A549 (cell line): ENCODE results near the gene NID2. TPM values are rescaled to one million over a fixed set of nuclear protein-coding genes. Genes with fewer than 3 reads are reported as not detected.

Experiments
- ATAC-seq, 2 experiments: fragments of 200-7000 bp in 1 of 2; fragments of >200 bp in 1 of 2; cut with Nextera tagmentation in 1 of 2; cut with Tn5 transposase in 1 of 2; 3 replicates each; pipeline versions ENCODE4 v1.8.0 to v1.9.1; 2018 to 2020; ENCODE audit warnings: mild to moderate bottlenecking in 1 of 2, moderate library complexity in 1 of 2
- CTCF ChIA-PET: fragments of 300-600 bp; sonication (Branson Sonifier 250); formaldehyde crosslinking; extraction: SDS; loops from one replicate; lab custom pipeline; 2021; ENCODE audit warnings: antibody characterized with exemption, inconsistent platforms; lab: Yijun Ruan, JAX
- POLR2A ChIA-PET: fragments of 350-600 bp; formaldehyde crosslinking; extraction: SDS; loops from one replicate; lab custom pipeline; 2021; ENCODE audit warnings: antibody characterized with exemption, inconsistent platforms; lab: Yijun Ruan, JAX
- DNase-seq, 2 experiments: peaks; one replicate each; pipeline versions ENCODE4 v3.0.0 to v3.0.0-alpha.2; 2011 to 2016; ENCODE audit warnings: low read depth in 1 of 2, low spot score in 1 of 2
- FAIRE-seq: peaks from 2 replicates; lab custom pipeline; 2011; peaks lifted over from hg19 to GRCh38; lab: Jason Lieb, UNC
- H3K27ac ChIP-seq, 2 experiments: fragments of >200 bp; sonication (Bioruptor Twin); formaldehyde crosslinking; 3 replicates each; pipeline ENCODE4 v1.5.1; 2016 to 2017
- H3K4me1 ChIP-seq: fragments of >200 bp; sonication (Bioruptor Twin); formaldehyde crosslinking; 3 replicates; pipeline ENCODE4 v1.6.1; 2016
- H3K4me2 ChIP-seq: fragments of >200 bp; sonication (Bioruptor Twin); formaldehyde crosslinking; 3 replicates; pipeline ENCODE4 v1.6.1; 2016
- H3K4me3 ChIP-seq: fragments of >200 bp; sonication (Bioruptor Twin); formaldehyde crosslinking; 3 replicates; pipeline ENCODE4 v1.5.1; 2016
- H3K9me3 ChIP-seq: fragments of >200 bp; sonication (Bioruptor Twin); formaldehyde crosslinking; 3 replicates; pipeline ENCODE4 v1.6.1; 2016
- BHLHE40 ChIP-seq: IDR thresholded peaks from 2 replicates; pipeline ENCODE4 v1.6.1; 2012; ENCODE audit warnings: low read depth, low read length, inconsistent platforms
- CEBPB ChIP-seq, 2 experiments: fragments of >200 bp in 1 of 2; sonication (Bioruptor Twin) in 1 of 2; formaldehyde crosslinking in 1 of 2; IDR thresholded peaks; 2 replicates each; pipeline ENCODE4 v1.6.1; 2012 to 2016
- EP300 ChIP-seq, 2 experiments: fragments of >200 bp; sonication (Bioruptor Twin); formaldehyde crosslinking; IDR thresholded peaks; 2 replicates in 1 of 2; 3 replicates in 1 of 2; pipeline ENCODE4 v1.6.1; 2016 to 2017
- ESRRA ChIP-seq: fragments of 150-350 bp; IDR thresholded peaks from 2 replicates; pipeline ENCODE4 v1.6.1; 2014; ENCODE audit warnings: mild to moderate bottlenecking, low read length, borderline replicate concordance
- FOXS1 ChIP-seq: fragments of 250-450 bp; sonication (Bioruptor Pico); IDR thresholded peaks from 2 replicates; pipeline ENCODE4 v1.5.0; 2020; ENCODE audit warnings: mild to moderate bottlenecking, moderate library complexity
- GATA3 ChIP-seq: IDR thresholded peaks from 2 replicates; pipeline ENCODE4 v1.6.1; 2012; ENCODE audit warnings: borderline replicate concordance
- HEYL ChIP-seq: fragments of 250-450 bp; sonication (Bioruptor Pico); IDR thresholded peaks from 2 replicates; pipeline ENCODE4 v1.8.0; 2021; ENCODE audit warnings: mild to moderate bottlenecking, moderate library complexity
- HOXB13 ChIP-seq: fragments of 250-450 bp; sonication (Bioruptor Pico); IDR thresholded peaks from 2 replicates; pipeline ENCODE4 v1.5.0; 2020; ENCODE audit warnings: low read depth, mild to moderate bottlenecking, moderate library complexity
- JUNB ChIP-seq: fragments of >200 bp; sonication (Bioruptor Twin); formaldehyde crosslinking; IDR thresholded peaks from 2 replicates; pipeline ENCODE4 v1.6.1; 2016
- KDM5A ChIP-seq: fragments of 200-600 bp; sonication (generic); IDR thresholded peaks from 2 replicates; pipeline ENCODE4 v1.6.1; 2016; ENCODE audit warnings: antibody characterized with exemption, mild to moderate bottlenecking
- MAZ ChIP-seq: fragments of 150-350 bp; IDR thresholded peaks from 2 replicates; pipeline ENCODE4 v1.6.1; 2014; ENCODE audit warnings: antibody characterized with exemption, low read depth, low read length, borderline replicate concordance
- NFE2L2 ChIP-seq: fragments of 150-350 bp; conservative IDR thresholded peaks from 2 replicates; pipeline ENCODE4 v1.6.1; 2014; ENCODE audit warnings: low read length
- NPAS2 ChIP-seq: fragments of 250-450 bp; sonication (Bioruptor Pico); IDR thresholded peaks from 2 replicates; pipeline ENCODE4 v1.8.0; 2022; ENCODE audit warnings: mild to moderate bottlenecking, moderate library complexity, borderline replicate concordance
- POLR2A ChIP-seq: IDR thresholded peaks from 2 replicates; pipeline ENCODE4 v1.6.1; 2012; ENCODE audit warnings: mild to moderate bottlenecking, low read length
- POLR2AphosphoS2 ChIP-seq: conservative IDR thresholded peaks from 2 replicates; pipeline ENCODE4 v1.6.1; 2012; ENCODE audit warnings: low read length, improper control_type of control experiment, inconsistent platforms
- RFX5 ChIP-seq: fragments of 450-650 bp; IDR thresholded peaks from 2 replicates; pipeline ENCODE4 v1.7.1; 2014; ENCODE audit warnings: antibody characterized with exemption, mild to moderate bottlenecking, moderate library complexity
- RNF2 ChIP-seq: fragments of 200-600 bp; sonication (generic); IDR thresholded peaks from 2 replicates; pipeline ENCODE4 v1.6.1; 2016; ENCODE audit warnings: low read depth, mild to moderate bottlenecking, antibody characterized with exemption, moderate library complexity, borderline replicate concordance
- SMC3 ChIP-seq: fragments of >200 bp; sonication (Bioruptor Twin); formaldehyde crosslinking; IDR thresholded peaks from 3 replicates; pipeline ENCODE4 v1.6.1; 2018; ENCODE audit warnings: inconsistent platforms
- ZSCAN20 ChIP-seq: fragments of 250-450 bp; sonication (Bioruptor Pico); IDR thresholded peaks from 2 replicates; pipeline ENCODE4 v1.8.0; 2022; ENCODE audit warnings: mild to moderate bottlenecking, moderate library complexity
- WGBS: methylation state at CpG from one replicate; pipeline ENCODE4 v1.1.6; 2017; ENCODE audit errors: missing lambda C conversion rate; 5-methylcytosine and 5-hydroxymethylcytosine counted together
- polyA plus RNA-seq, 4 experiments: library from polyadenylated mRNA; depleted of rRNA in 3 of 4; stranded (reverse); fragments of >200 nt; fragmentation: RNase III in 1 of 4; extraction: RNeasy Plus Mini Kit Qiagen cat#74134 plus additional on column Dnase treatment in 1 of 4; gene quantifications; 2 replicates in 3 of 4; 3 replicates in 1 of 4; pipeline ENCODE4 v1.2.3, GENCODE V29; 2011 to 2017
- TF ChIP-seq, protein P1 (sequence below): fragments of >200 bp; sonication (Bioruptor Twin); formaldehyde crosslinking; IDR thresholded peaks from 3 replicates; pipeline ENCODE4 v1.6.1; 2016
- TF ChIP-seq, protein P2 (sequence below): fragments of 250-450 bp; sonication (Bioruptor Pico); IDR thresholded peaks from 2 replicates; pipeline ENCODE4 v1.5.0; 2020; ENCODE audit warnings: low read depth, mild to moderate bottlenecking, moderate library complexity

NID2 gene
- polyA plus RNA-seq, 2 of the 4 experiments (the other 2 are of a cell fraction): 7.3 to 20.6 TPM

DNA sequence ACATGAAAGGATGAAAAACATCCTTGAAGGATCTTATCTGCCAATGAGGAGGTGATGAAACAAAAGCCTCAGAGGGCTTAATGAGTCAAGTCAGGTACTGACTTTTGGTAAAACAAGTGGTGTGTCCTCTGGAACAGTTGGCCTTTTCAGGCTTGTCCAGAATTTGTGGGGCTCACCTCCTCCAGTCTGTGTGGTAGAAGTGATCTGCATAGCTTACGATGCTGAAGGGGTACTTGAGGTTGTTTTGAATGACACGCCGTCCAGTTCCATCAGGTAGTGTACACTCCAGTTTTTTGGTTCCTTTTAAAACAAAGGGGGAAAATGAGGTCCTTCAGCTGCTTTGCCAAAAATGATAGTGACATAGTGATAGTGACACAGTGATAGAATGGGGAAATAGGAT is 62.5 kb downstream of the NID2 start:
- Histone ChIP-seq H3K27ac (no peak overlapping the region), H3K4me3 (no peak overlapping the region), H3K9me3 (no peaks in the 10 kb centered on the region), H3K4me1 (no peaks in the 10 kb centered on the region), H3K4me2 (no peak overlapping the region)
- ChIA-PET POLR2A (no interaction called here), CTCF (interaction anchor here (0.6 to 1.8 kb wide), 4 partner anchors 10 to 27 kb away, joined by 3 to 8 read pairs (median 4); no protein-coding TSS in a partner anchor)
- DNase-seq (no peak), ATAC-seq (no peak), FAIRE-seq (no peak)
- no peak for TF ChIP-seq GATA3
- no peak for TF ChIP-seq ZSCAN20 (CRISPR knock-in tag)
- no peak for TF ChIP-seq ESRRA
- TF ChIP-seq JUNB: no peak
- TF ChIP-seq RNF2: no peak
- no peak for TF ChIP-seq MAZ
- 100% methylated on average over 3 of the region's 3 CpGs for WGBS

DNA sequence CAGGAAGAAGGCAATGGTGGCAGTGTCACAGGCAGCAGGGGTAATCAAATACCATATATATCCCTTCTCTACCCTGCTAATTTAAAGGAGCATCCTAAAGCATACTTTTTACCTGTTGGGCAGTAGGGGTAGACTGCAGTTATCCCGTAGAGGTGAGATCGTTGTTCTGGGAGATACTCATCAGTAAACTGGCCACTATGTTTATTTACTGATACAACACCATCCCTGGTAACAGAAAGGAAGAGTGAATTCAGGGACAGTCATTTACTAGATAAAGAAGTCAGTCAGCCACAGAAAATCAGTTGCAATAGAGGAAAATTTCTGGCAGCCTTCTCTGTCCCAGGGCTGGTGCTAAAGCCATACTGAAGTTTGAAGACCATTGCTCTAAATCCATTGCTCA is 63.2 kb downstream of the NID2 start:
- POLR2A ChIA-PET: no interaction called here
- CTCF ChIA-PET: interaction anchor here (1.6 kb wide), 1 partner anchor 26 kb away, joined by 4 read pairs; no protein-coding TSS in a partner anchor
- 91% methylated on average over 2 of the region's 2 CpGs for WGBS
- DNase-seq: no peak
- H3K4me3 ChIP-seq: no peak overlapping the region
- no peak overlapping the region for H3K27ac ChIP-seq
- no peak for FAIRE-seq
- H3K4me1 ChIP-seq: no peaks in the 10 kb centered on the region
- no peak overlapping the region for H3K4me2 ChIP-seq
- no peaks in the 10 kb centered on the region for H3K9me3 ChIP-seq
- TF ChIP-seq CEBPB (IDR thresholded peaks at IDR 0.05): no peak
- ATAC-seq: no peak

DNA sequence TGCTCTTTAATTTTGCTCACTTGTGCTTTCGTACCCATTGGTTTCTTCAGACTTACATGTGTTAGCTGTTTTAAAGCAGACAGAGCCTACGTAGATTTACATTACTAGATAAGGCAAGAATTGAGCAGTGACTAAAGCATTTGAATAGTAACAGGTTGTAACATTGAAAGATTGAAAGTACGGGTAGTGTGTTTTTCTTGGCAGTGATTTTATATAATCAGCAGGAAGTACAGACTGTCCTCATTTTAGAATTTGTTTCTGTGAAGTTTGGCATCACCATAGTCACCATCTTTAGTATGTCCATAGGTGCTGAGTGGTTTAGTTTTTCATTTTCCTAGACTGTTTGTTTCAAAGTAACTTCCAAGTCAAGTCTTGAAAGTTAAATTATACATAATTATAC is 65.5 kb downstream of the NID2 start:
- TF ChIP-seq, protein P1, sequence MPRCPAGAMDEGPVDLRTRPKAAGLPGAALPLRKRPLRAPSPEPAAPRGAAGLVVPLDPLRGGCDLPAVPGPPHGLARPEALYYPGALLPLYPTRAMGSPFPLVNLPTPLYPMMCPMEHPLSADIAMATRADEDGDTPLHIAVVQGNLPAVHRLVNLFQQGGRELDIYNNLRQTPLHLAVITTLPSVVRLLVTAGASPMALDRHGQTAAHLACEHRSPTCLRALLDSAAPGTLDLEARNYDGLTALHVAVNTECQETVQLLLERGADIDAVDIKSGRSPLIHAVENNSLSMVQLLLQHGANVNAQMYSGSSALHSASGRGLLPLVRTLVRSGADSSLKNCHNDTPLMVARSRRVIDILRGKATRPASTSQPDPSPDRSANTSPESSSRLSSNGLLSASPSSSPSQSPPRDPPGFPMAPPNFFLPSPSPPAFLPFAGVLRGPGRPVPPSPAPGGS: no peak
- TF ChIP-seq EP300 (IDR thresholded peaks at IDR 0.05): no peak
- TF ChIP-seq POLR2AphosphoS2: no peak
- TF ChIP-seq FOXS1: no peak
- TF ChIP-seq HEYL (CRISPR knock-in tag): no peak
- TF ChIP-seq NFE2L2: no peak
- Histone ChIP-seq H3K4me3 (no peak overlapping the region), H3K4me2 (no peak overlapping the region), H3K9me3 (no peaks in the 10 kb centered on the region), H3K4me1 (no peaks in the 10 kb centered on the region), H3K27ac (no peak overlapping the region)
- FAIRE-seq: peak; percentile 43
- no peak for ATAC-seq
- POLR2A ChIA-PET: no interaction called here
- CTCF ChIA-PET: interaction anchor here (1.5 kb wide), 1 partner anchor 128 kb away, joined by 3 read pairs; no protein-coding TSS in a partner anchor
- no peak for DNase-seq
- 86% methylated on average over 3 of the region's 3 CpGs for whole genome bisulfite sequencing

DNA sequence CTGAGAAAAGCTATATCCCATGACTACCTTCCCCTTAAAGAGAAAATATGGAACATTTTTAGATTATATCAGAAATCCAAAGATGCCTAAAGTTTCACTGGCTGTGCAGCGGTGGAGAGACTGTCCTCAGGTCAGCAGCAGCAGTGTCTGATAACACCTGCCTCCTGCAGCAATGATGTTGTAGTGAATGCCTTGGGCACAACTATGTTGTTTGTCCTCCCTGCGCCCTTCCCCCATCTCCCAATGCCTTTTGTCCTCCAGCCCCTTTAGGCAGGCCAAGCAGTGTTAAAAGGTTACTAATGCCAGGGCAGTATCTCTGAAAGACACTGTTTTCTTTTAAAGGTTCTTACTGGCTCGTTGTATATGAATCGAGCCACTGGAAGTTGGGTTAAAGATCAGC is 66.3 kb downstream of the NID2 start:
- DNase-seq (no peak), ATAC-seq (no peak), FAIRE-seq (no peak)
- POLR2A ChIA-PET: no interaction called here
- Histone ChIP-seq H3K4me2 (no peak overlapping the region), H3K4me3 (no peak overlapping the region), H3K9me3 (no peaks in the 10 kb centered on the region), H3K27ac (no peak overlapping the region), H3K4me1 (no peaks in the 10 kb centered on the region)
- 83% methylated on average over 4 of the region's 4 CpGs for WGBS
- CTCF ChIA-PET: interaction anchor here (0.7 to 1.5 kb wide), 4 partner anchors 9 to 128 kb away, joined by 3 to 4 read pairs (median 3); no protein-coding TSS in a partner anchor
- TF ChIP-seq ESRRA (no peak), KDM5A (no peak), HEYL (CRISPR knock-in tag) (no peak), POLR2A (no peak), RNF2 (no peak), RFX5 (no peak), NPAS2 (CRISPR knock-in tag) (no peak), CEBPB (IDR thresholded peaks at IDR 0.05) (no peak), SMC3 (no peak), BHLHE40 (no peak), HOXB13 (no peak)
- TF ChIP-seq, protein P1: no peak
- TF ChIP-seq, protein P2, sequence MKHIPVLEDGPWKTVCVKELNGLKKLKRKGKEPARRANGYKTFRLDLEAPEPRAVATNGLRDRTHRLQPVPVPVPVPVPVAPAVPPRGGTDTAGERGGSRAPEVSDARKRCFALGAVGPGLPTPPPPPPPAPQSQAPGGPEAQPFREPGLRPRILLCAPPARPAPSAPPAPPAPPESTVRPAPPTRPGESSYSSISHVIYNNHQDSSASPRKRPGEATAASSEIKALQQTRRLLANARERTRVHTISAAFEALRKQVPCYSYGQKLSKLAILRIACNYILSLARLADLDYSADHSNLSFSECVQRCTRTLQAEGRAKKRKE (CRISPR knock-in tag): no peak
- TF ChIP-seq, all 56 proteins: peak for 0
